Pons (tissue), 1 donor: Measurements from ENCODE around the gene RSAD2.

Experiments
- DNase-seq: peaks from one replicate; pipeline ENCODE4 v3.0.0-alpha.2; 2016; ENCODE audit warnings: low spot score

RSAD2 gene

GRCh38 chr2:6945087-6945813 is 67.7 kb downstream of the RSAD2 start:
- DNase-seq, result no peak

GRCh38 chr2:6945821-6946220 is 68.2 kb downstream of the RSAD2 start:
- DNase-seq, result no peak

GRCh38 chr2:6946722-6947121 is 69.1 kb downstream of the RSAD2 start:
- no peak for DNase-seq
